Cerebellar cortex (tissue), 1 donor: ENCODE measurements around the gene CENPI.
A peak's percentile ranks its signal among the peaks of the same experiment; 100 is the strongest.
"Not testable (repeated sequence)": the region's sequence is repeated elsewhere in the genome, so short reads cannot be mapped to it uniquely, and the experiment has no call there.

Experiments
- DNase-seq: peaks from one replicate; pipeline ENCODE4 v3.0.0-alpha.2; 2015; ENCODE audit warnings: low spot score

CENPI gene, protein sequence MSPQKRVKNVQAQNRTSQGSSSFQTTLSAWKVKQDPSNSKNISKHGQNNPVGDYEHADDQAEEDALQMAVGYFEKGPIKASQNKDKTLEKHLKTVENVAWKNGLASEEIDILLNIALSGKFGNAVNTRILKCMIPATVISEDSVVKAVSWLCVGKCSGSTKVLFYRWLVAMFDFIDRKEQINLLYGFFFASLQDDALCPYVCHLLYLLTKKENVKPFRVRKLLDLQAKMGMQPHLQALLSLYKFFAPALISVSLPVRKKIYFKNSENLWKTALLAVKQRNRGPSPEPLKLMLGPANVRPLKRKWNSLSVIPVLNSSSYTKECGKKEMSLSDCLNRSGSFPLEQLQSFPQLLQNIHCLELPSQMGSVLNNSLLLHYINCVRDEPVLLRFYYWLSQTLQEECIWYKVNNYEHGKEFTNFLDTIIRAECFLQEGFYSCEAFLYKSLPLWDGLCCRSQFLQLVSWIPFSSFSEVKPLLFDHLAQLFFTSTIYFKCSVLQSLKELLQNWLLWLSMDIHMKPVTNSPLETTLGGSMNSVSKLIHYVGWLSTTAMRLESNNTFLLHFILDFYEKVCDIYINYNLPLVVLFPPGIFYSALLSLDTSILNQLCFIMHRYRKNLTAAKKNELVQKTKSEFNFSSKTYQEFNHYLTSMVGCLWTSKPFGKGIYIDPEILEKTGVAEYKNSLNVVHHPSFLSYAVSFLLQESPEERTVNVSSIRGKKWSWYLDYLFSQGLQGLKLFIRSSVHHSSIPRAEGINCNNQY

DNA sequence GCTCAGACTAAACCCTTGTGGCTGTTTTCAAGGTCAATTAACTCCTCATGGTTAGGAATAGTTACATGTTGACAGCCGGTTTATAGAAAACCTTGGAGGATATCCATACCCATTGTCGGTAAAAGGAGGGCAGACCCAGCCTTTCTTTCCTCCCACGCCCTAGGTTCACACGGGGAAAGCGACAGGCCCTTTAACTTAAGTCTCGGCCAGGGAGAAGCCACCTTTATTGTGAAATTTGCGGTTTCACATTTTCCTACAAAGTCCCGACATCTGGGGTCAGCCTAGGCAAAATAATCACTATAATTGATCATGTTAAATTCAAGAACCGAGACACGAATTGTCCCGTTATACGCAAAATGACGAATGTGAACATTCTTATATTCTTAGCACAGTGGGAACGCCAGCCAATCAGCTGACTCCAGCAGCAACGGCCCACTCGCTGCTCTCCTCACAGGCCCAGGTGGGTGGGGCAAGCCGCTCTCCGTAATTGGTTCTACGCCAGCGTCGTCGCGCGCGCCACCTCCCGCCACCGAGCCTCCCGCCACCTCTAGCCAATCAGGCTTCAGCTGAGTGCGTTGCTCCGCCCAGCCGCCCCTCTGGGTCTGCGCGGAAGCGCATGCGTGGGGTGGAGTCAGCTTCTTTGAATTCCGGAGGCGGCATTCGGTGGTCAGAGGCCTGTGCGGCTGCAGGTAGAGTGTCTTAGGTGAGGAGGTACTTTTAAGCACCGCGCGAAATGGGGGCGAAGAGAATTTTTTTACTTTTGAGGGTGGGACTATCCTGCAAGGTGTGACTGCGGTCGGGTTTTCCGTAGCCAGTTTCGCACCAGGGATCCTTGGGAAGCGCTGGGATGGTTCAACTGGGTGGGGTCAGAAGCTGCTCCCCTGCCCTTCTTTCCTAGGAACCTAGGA lies at the start of gene CENPI:
Gene CENPI (plus strand): TSS at position 659 of the 908 bp plus-strand sequence. CDS start 2,867 bp downstream, outside the sequence.
- peak; percentile 93 for DNase-seq

DNA sequence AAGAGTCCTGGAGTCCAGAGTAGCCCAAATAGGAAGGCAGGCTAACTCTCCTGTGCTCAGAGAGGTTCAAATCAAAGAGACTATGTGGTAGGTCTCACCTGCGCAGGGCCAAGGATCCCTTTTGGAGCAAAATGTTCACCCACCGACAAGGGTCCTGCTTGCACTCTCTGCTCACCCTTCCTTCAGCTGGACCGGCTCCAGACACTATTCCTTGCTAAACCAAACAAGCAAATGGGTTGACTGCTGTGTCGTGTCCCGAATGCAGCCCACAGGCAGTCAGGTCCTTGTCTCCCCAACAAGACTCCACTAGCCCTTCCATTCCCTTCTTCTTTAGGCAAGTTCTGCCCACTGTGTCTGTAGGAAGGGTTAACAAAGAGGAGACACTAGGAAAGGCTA lies 46.9 kb upstream of the CENPI start:
- no peak for DNase-seq

DNA sequence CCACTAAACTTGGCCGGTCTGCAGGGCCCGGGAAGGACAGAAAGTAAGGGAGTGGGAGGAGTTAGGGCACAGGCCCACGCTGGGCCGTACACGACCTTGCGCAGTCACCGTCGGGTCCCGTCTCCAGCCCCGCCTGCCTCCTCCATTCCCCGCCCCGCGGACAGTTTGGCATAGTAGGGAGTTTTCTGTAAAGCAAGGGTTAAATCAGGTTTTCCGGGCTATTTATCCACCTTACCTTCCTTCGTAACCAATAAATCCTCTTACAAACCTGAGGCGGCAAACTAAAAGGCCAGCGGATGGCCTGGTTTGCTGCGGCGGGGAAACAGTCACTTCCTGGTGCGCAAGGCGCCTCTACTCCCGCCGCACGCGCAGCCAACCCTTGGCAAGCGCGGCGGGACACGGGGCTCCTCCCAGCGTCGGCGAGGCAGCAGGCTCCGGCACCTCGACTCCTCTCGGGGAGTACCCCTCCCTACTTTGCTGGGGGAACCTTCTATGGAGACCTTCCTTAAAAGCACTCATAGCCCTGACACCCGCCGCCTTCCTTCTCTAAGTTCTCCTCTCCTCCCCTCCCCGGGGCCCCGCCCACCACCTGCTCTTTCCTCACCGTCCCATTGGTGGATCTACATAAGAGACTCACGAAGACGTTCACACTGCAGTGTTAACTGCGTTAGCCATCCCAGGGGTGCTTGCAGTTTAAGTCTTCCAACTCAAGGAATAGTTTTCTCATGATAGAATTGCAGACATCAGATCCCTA lies 46.3 kb upstream of the CENPI start, which contains the start of gene TRMT2B:
Gene TRMT2B (minus strand): TSS at position 563 of the 754 bp plus-strand sequence. CDS start 9,822 bp downstream, outside the sequence.
- DNase-seq: peak; percentile 80

DNA sequence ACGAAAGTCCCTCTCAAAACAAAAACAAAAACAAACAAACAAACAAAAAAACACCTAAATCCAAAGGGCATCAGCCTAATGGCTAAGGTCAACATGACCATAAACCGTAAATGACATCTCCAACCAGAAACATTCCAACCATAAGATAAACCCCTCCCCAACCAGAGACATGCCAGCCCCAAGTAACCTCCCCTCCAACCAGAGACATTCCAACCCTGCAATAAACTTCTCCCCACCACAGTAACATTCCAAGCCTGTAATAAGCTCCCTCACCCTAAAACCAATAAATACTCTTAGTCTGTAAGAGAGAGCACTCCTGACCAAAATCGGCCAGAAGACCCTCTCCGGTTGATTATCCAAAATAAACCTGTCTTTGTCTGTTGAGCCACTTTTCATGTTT lies 41.5 kb upstream of the CENPI start:
- DNase-seq: not testable (repeated sequence)

DNA sequence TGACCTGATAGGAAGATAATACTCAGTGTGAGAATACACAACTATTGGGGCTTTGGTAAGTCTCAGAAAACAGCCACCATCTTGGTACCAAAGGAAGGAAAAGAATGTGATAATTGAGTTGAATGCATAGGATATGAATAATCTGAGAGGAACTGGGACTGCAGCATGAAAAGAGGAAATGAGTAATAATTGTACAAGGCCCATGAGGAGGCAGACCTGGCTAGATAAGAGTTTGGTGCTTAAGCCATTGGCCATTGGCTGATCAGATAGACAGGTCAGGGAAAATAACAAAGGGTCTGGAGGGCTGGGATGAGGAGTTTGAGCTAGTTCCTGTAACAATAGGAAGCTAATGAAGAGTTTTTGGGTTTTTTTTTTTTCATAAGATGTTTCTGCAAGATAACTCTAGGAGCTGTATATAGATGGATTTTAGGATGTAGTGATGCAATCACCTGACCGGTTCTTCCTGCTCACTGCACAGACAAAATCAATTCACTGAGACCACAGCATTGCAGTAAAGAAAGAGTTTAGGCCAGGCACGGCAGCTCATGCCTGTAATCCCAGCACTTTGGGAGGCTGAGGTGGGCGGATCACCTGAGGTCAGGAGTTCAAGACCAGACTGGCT lies 40.8 kb upstream of the CENPI start:
- no peak for DNase-seq

DNA sequence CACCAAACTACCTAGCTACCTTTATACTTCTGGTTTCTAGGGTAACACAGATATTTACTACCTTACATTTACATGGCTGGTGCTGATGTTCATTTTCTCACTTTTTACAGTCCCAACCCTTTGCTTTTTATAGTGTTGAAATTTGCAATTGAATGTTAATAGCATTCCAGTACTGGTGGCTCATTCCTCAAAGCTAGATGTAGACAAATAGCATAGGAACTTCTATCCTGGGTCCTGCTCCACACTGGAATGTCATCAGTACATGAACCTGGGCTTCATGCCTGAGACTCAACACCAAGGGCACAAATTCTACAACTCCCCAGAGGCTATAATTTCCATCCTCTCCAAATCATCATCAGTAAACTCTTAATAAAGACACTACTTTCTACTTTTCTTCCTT lies 35.8 kb upstream of the CENPI start:
- no peak for DNase-seq

DNA sequence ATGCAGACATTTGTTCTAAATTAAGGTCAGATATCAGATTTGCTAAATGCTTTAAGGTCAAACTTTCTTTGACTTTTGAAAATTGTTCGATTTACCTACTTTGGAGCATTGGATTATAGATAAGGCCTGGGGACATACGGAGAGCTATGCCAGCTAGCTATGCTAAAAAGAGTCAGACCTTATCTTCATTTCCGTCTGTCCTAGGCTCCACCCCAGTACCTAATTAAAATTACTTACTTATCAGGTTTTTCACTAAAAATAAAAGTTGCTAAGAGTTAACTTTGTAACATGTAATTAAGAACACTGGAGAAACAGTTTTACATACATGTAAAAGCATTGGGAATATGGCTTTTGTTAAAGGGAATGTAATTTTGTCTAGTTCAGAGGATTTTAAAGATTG lies 26.4 kb upstream of the CENPI start:
- DNase-seq: no peak

DNA sequence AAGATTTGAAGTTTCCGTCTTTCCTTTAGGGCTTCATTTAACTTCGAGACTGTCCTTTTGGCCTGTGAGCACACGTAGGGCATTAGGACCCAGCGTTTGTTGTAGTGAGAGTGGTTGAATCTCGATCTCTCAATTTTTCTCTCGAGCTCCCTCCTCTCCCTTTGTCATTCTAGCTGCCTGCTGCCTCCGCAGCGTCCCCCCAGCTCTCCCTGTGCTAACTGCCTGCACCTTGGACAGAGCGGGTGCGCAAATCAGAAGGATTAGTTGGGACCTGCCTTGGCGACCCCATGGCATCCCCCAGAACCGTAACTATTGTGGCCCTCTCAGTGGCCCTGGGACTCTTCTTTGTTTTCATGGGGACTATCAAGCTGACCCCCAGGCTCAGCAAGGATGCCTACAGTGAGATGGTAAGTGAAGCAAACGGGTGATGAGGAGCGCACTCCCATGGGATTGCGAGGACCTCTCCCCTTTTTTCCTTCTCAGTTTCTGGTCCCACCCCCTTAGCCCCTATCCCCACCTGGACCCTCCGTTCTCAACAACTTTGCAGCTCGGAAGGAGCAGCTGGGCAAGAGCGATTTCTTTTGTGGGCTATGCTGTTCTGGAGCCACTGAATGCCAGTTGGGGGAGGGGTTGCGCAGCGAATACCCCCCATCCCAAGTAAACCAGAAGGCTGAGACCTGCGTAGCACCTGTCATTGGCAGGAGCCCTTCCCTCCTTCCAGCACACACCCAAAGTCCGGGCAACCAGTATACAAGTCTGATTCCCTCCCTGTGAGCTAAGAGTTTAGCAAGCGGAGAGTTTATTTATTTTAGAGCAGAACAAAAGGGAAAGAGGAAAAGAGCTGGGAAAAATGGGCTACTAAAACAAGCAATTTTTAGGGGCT lies 19.0 kb upstream of the CENPI start, which contains the start of gene TMEM35A:
Gene TMEM35A (plus strand): TSS at position 164 of the 883 bp plus-strand sequence. CDS start 124 bp downstream, at position 288.
- peak; percentile 84 for DNase-seq

DNA sequence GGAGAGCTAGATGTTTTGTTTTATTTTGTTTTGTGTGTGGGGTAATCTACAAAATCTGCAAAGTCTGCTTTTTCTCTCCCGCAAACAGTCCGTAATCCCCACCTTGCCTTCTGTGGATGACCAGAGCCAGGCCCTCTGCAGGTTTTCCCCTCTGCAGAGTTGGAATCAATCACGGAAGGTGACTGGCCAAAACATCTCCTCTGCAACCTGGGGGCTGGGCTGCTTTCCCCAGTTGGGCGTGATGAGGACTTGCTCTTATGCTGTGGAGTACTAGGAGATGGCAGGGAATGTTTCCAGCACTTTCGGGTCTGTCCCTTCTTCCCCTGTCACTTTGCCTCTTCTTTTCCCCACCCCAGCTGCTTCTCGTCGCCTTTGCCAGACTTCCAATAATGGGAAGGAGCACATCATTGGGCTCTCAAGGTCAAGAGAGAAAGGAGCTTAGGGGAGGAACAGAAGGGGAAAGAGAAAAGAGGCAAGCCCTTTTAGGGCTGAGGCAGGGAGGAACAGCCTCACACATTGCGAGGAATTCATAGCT lies 18.2 kb upstream of the CENPI start:
- DNase-seq: peak; percentile 56

DNA sequence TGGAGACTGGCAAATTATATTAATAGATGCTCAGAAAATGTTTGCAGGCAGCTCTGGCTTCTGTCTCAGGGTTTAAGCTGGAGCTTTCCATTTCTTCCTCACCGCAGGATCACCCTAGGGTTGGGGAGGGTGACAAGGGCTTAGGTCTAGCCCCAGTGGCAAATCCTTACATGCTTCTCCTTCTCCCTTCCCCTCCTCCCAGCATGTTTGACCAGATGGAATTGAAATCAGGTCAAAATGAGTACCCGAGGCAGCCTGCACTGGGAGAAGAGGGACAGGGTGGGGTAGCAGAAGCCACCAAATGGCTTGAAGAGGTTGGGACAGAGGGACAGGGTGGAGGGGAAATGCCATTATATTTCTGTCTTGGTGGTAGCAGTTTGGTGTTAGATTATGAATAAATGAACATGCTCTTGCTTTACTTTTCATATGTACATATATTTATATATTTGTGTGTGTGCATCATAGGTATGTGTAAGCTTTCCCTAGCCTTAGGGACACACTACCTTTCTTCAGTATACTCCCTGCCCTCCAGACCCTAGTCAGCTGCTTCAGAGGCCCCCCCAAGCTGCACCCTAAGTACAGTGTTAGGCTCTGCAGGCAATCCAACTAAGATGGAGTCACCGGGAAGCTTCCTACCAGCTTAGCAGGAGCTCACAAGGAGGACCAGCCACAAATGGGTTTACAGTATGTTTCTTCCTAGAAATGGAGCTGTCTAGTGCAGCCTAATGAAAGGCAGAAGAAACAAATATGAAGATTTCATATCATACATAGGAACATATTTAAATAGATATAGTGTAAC lies 17.5 kb upstream of the CENPI start:
- peak; percentile 64 for DNase-seq

DNA sequence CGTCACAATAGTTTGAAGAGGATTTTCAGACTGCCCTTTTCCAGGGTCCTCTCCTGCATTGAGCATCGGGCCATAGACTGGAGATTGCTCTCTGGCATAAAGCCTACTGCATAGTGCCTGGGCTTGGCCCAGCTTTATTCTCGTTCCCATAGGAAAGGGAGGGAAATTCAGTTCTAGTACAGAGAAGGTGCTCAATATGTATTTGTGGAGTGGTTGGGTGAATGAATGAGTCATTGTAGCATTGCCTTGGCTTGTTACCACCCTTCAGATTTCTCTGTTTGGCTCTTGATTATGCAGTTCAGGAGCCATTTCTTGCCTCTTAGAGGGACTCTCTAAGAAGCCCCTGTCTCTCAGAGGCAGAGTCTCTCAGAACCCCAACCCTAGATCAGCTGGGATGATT lies 16.8 kb upstream of the CENPI start:
- DNase-seq: peak; percentile 33

DNA sequence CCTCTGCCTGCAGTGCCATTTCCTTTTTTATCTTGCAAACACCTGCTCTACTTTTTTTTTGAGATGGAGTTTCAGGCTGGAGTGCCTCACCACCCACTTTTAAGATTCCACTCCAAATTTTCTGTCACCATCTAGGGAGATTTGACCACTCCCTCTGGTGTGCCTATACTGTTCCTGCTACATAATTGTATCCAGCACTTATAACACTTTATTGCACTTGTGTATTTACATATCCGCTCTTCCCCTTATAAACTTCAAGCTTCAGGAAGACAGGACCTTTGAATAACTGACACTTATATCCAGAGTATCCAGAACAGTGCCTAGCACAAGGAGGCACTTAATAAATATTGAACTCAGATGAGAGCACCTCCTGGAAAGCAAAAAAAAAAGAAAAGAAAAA lies 6.2 kb upstream of the CENPI start:
- DNase-seq: no peak

DNA sequence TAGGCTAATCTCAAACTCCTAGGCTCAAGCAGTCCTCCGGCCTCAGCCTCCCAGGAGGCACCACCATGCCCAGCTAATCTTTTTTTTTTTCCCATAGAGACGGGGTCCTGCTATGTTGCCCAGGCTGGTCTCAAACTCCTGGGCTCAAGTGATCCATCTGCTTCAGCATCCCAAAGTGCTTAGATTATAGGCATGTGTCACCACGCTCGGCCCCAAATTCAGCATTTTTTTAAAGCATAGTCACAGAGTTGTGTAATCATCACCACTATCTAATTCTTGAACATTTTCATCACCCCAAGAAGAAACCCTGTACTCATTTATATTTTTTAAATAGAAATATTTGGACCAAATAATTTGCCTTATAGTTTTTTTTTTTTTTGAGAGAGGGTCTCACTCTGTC lies 10.3 kb downstream of the CENPI start:
- no peak for DNase-seq

DNA sequence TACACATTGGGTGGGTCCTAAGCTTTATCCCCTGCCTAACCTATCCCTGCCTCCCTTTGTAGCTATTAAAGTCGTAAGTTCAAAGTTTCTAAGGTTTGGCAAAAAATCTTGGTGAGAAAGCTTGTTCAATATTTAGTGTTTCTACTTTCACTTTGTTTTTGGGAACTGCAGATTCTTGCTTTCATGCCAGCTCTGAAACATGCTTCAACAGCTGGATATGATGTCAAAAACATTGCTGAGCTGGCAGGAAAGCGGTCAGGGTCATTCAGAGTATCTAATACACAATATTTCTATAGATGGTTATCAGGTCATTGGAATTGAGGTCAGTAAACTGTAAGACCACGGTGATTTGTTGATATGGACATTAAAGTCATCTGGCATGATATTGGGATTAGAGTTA lies 19.7 kb downstream of the CENPI start:
- no peak for DNase-seq

DNA sequence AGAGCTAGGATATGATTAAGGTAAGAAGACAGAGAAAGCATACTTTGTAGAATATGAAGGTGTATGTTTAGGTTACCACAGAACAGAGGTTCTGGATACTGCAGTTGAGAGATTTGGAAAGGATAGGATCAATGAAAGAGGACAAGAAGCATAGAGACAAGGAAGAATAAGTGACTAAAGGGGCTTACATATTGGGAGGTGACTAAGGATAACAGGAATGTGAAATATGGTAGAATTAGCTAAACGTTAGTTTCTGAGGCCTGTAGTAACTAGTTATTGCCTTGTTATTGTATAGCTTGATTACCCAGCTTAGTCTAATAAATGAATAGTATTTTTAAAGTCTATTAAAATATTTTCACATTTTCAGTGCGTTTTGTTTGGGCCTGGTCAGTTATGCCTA lies 38.2 kb downstream of the CENPI start:
- DNase-seq: no peak
